ENCODE data around the gene ZNRF1. TPM values are rescaled to one million over a fixed set of nuclear protein-coding genes. Genes with fewer than 3 reads are reported as not detected.

Gene ZNRF1
- total and polyA plus RNA-seq, 2 of the 13 experiments (the other 11 are each of a cell fraction or from before 2014, with no cell fraction given), result 43.9 to 58.7 TPM

DNA sequence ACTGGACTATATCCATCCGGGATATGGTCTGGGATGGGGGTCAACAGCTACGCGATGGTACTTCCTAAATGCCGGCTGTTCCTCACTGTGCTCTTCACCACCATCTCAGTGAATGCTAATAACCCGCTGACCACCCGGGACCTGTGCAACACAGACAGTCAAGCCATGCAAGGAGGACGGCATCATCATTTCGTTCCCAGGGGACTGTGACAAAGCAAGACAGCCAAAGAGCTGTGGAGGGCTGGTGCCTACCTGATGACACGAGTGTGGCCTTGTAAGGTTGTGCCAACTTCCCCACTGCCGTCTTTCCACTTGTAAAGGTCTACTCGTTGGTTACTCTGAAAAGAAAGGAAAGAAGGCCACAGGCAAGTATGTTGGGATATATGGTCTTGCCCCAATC is 47.6 kb upstream of the ZNRF1 start:
- no peak for FAIRE-seq
- CTCF ChIA-PET (ENCODE audit: low intra/inter-chr PET ratio, low total read pairs), result no interaction called here
- Histone ChIP-seq H4K20me1 (ENCODE audit: insufficient read depth, low read length) (no peaks in the 10 kb centered on the region), H3K4me1 (ENCODE audit: insufficient read depth, low read length) (peaks cover 27% of the 10 kb centered on the region), H3K27ac (ENCODE audit: extremely low read length, insufficient read depth, low read length) (no peak overlapping the region), H3K79me2 (ENCODE audit: insufficient read depth, low read length) (no peaks in the 10 kb centered on the region), H3K36me3 (replicated peaks in 1 of 2; ENCODE audit: control insufficient read depth in 1 of 2, insufficient read depth in 2 of 2, low read length in 2 of 2) (peaks cover 33 to 76% of the 10 kb centered on the region in 2 experiments), H3K9me3 (ENCODE audit: low read length) (no peaks in the 10 kb centered on the region), H3K27me3 (ENCODE audit: control insufficient read depth in 1 of 2, insufficient read depth in 2 of 2, low read length in 2 of 2) (no peaks in the 10 kb centered on the region), H2AFZ (ENCODE audit: low read length) (no peak overlapping the region), H3K9ac (ENCODE audit: insufficient read depth, low read depth, low read length) (no peak overlapping the region), H3K4me3 (replicated peaks in 1 of 3; ENCODE audit: insufficient read depth in 1 of 3, low read depth in 2 of 3, low read length in 3 of 3) (no peak overlapping the region), H3K4me2 (ENCODE audit: low read depth, low read length) (no peak overlapping the region)
- in situ Hi-C loops (cut with HindIII; ENCODE audit: extremely low pct_ligation_motif_present, low pct_unique_long_range_greater_than_20kb) (no loop called here), intact Hi-C loops (cut with micrococcal nuclease; ENCODE audit: unreplicated experiment) (no loop called here)
- no TSS peak for BruUV-seq (replicated peaks)
- POLR2A ChIA-PET, result interaction anchor here (1.7 kb wide), 1 partner anchor 34 kb away, joined by 5 read pairs; the partner anchor contains the start of gene WDR59
- no peak for DNase-seq (ENCODE audit: low spot score)
- WGBS (ENCODE audit: low lambda C conversion rate), result 95% methylated on average over 11 of the region's 11 CpGs
- TF ChIP-seq, protein P1, sequence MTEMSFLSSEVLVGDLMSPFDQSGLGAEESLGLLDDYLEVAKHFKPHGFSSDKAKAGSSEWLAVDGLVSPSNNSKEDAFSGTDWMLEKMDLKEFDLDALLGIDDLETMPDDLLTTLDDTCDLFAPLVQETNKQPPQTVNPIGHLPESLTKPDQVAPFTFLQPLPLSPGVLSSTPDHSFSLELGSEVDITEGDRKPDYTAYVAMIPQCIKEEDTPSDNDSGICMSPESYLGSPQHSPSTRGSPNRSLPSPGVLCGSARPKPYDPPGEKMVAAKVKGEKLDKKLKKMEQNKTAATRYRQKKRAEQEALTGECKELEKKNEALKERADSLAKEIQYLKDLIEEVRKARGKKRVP (CRISPR knock-in tag; IDR thresholded peaks at IDR 0.05), result no peak
- TF ChIP-seq ZNF138 (CRISPR knock-in tag; IDR thresholded peaks at IDR 0.05; ENCODE audit: low read depth), result no peak
- no peak for TF ChIP-seq NFE2 (CRISPR knock-in tag; IDR thresholded peaks at IDR 0.05)
- TF ChIP-seq ZNF343 (CRISPR knock-in tag; IDR thresholded peaks at IDR 0.05), result no peak
- TF ChIP-seq CREBL2 (CRISPR knock-in tag; IDR thresholded peaks at IDR 0.05; ENCODE audit: borderline replicate concordance), result no peak
- TF ChIP-seq NKX3-1 (CRISPR knock-in tag; IDR thresholded peaks at IDR 0.05), result no peak
- no peak for TF ChIP-seq GLMP (CRISPR knock-in tag; IDR thresholded peaks at IDR 0.05; ENCODE audit: borderline replicate concordance)
- TF ChIP-seq ISL2 (CRISPR knock-in tag; IDR thresholded peaks at IDR 0.05), result no peak
- TF ChIP-seq, protein P2, sequence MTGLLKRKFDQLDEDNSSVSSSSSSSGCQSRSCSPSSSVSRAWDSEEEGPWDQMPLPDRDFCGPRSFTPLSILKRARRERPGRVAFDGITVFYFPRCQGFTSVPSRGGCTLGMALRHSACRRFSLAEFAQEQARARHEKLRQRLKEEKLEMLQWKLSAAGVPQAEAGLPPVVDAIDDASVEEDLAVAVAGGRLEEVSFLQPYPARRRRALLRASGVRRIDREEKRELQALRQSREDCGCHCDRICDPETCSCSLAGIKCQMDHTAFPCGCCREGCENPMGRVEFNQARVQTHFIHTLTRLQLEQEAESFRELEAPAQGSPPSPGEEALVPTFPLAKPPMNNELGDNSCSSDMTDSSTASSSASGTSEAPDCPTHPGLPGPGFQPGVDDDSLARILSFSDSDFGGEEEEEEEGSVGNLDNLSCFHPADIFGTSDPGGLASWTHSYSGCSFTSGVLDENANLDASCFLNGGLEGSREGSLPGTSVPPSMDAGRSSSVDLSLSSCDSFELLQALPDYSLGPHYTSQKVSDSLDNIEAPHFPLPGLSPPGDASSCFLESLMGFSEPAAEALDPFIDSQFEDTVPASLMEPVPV (CRISPR knock-in tag; IDR thresholded peaks at IDR 0.05), result no peak
- ATAC-seq, result no peak

Data from HepG2 (cell line).